AG09309 (cell line): ENCODE data around the gene PRRT2.
"Not testable (repeated sequence)": the region's sequence is repeated elsewhere in the genome, so short reads cannot be mapped to it uniquely, and the experiment has no call there.

Experiments
- DNase-seq: peaks from one replicate; pipeline ENCODE4 v3.0.0-alpha.2; 2010; ENCODE audit warnings: low read depth
- H3K4me3 ChIP-seq: 2 replicates; pipeline ENCODE4 v1.5.1; 2011; ENCODE audit warnings: mild to moderate bottlenecking, low read depth, low read length, moderate library complexity; ENCODE audit not compliant: control insufficient read depth
- CTCF ChIP-seq: IDR thresholded peaks from 2 replicates; pipeline ENCODE4 v1.5.1; 2011; ENCODE audit warnings: mild to moderate bottlenecking, low read depth, low read length, inconsistent platforms; ENCODE audit not compliant: insufficient read depth, control insufficient read depth; ENCODE audit errors: missing control alignments

PRRT2 gene

GRCh38 chr16:29770250-29770929, 41.6 kb upstream of the PRRT2 start:
- H3K4me3 ChIP-seq: no peak overlapping the region
- no peak for TF ChIP-seq CTCF
- no peak for DNase-seq

- H3K4me3 ChIP-seq, DNase-seq: not testable (repeated sequence)
These were observed 39.7 kb upstream of the PRRT2 start for GRCh38 chr16:29772330-29772729.

- no peak for TF ChIP-seq CTCF
- no peak for DNase-seq
- no peak overlapping the region for H3K4me3 ChIP-seq
These were observed 37.3 kb upstream of the PRRT2 start for GRCh38 chr16:29774730-29775129.

GRCh38 chr16:29775742-29776408, 36.1 kb upstream of the PRRT2 start:
- TF ChIP-seq CTCF: no peak
- no peak overlapping the region for H3K4me3 ChIP-seq
- no peak for DNase-seq

- no peak for TF ChIP-seq CTCF
- H3K4me3 ChIP-seq: no peak within 1 kb of the TSS
- DNase-seq: no peak
These were observed 34.2 kb upstream of the PRRT2 start, which contains the start of gene ZG16 for GRCh38 chr16:29777576-29778350. Gene ZG16, plus strand, starts transcription at chr16:29778256. Its CDS starts 1,011 bp downstream, at chr16:29779267.

GRCh38 chr16:29779474-29779873, 32.5 kb upstream of the PRRT2 start:
- H3K4me3 ChIP-seq: no peak overlapping the region
- no peak for TF ChIP-seq CTCF
- no peak for DNase-seq

GRCh38 chr16:29783094-29783953, 28.7 kb upstream of the PRRT2 start:
- not testable (repeated sequence) for H3K4me3 ChIP-seq, DNase-seq
